Middle frontal gyrus (tissue), 1 donor: ENCODE data around the gene FAM114A2.

Experiments used
- DNase-seq: peaks from one replicate; pipeline ENCODE4 v3.0.0-alpha.2; 2015; ENCODE audit warnings: low spot score; ENCODE audit errors: extremely low spot score

The FAM114A2 gene

DNA sequence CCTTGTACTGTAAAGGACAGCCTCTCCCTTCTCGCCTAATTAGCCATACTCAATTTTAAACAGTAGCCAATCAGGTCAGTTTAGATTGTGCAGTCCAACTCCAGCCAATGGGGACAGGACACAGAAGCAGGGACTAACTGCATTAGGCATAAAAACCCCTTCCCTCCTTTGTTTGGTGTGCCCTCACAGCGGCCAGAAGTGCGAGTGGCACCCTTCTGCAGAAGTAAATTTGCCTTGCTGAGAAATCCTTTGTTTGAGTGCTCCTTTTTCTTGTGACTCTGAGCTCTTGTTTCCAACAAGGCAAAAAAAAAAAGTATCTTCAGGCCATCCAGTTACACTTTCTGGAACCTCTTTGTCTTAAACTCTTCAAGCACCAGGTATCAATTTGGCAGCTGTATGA, 97.4 kb downstream of the FAM114A2 start:
- DNase-seq, result no peak
